HEK293 (cell line): Measurements from ENCODE around the gene MYT1.

ENCODE experiments used
- CTCF ChIA-PET: fragments of 350-600 bp; formaldehyde crosslinking; extraction: SDS; loops from one replicate; lab custom pipeline; 2021; ENCODE audit warnings: antibody characterized with exemption; lab: Yijun Ruan, JAX
- POLR2A ChIA-PET: fragments of 300-600 bp; formaldehyde crosslinking; extraction: SDS; loops from one replicate; lab custom pipeline; 2020; ENCODE audit warnings: antibody characterized with exemption, inconsistent platforms; lab: Yijun Ruan, JAX
- H3K27ac ChIP-seq: fragments of 200-500 bp; sonication (Bioruptor generic); 2 replicates; pipeline ENCODE4 v1.5.1; 2014; ENCODE audit warnings: low read depth, low read length, control low read depth, inconsistent platforms; ENCODE audit errors: extremely low read depth
- H3K36me3 ChIP-seq, 2 experiments: fragments of 200-500 bp in 1 of 2; sonication (Bioruptor generic) in 1 of 2; 1 replicate in 1 of 2; 2 replicates in 1 of 2; pipeline ENCODE4 v1.5.1; 2014 to 2017; ENCODE audit warnings: inconsistent platforms in 2 of 2, low read length in 2 of 2; ENCODE audit not compliant: control insufficient read depth in 2 of 2, insufficient read depth in 1 of 2
- H3K4me1 ChIP-seq: fragments of 200-500 bp; sonication (Bioruptor generic); 2 replicates; pipeline ENCODE4 v1.5.1; 2014; ENCODE audit warnings: mild to moderate bottlenecking, low read length, inconsistent platforms; ENCODE audit not compliant: control insufficient read depth, insufficient read depth
- H3K4me3 ChIP-seq: 2 replicates; pipeline ENCODE4 v1.5.1; 2011; ENCODE audit warnings: low read depth, mild to moderate bottlenecking, control low read depth, low read length, moderate library complexity
- H3K9me3 ChIP-seq: fragments of 200-500 bp; sonication (Bioruptor generic); 2 replicates; pipeline ENCODE4 v1.5.1; 2014; ENCODE audit warnings: low read depth, low read length, inconsistent platforms; ENCODE audit not compliant: control insufficient read depth, insufficient read depth
- BCL11B ChIP-seq: fragments of 450-650 bp; formaldehyde crosslinking; IDR thresholded peaks from 2 replicates; pipeline ENCODE4 v1.5.1; 2016; ENCODE audit warnings: low read depth, missing biosample characterization, missing genetic modification characterization
- EGR2 ChIP-seq: fragments of 450-650 bp; formaldehyde crosslinking; IDR thresholded peaks from 2 replicates; pipeline ENCODE4 v1.5.1; 2016; ENCODE audit warnings: low read depth, missing biosample characterization, missing genetic modification characterization
- FEZF1 ChIP-seq: fragments of 450-650 bp; formaldehyde crosslinking; IDR thresholded peaks from 2 replicates; pipeline ENCODE4 v1.5.1; 2016; ENCODE audit warnings: missing biosample characterization, missing genetic modification characterization
- GLIS2 ChIP-seq: fragments of 450-650 bp; formaldehyde crosslinking; IDR thresholded peaks from 2 replicates; pipeline ENCODE4 v1.5.1; 2016; ENCODE audit warnings: missing biosample characterization, missing genetic modification characterization
- SALL2 ChIP-seq: fragments of 450-650 bp; formaldehyde crosslinking; IDR thresholded peaks from 2 replicates; pipeline ENCODE4 v1.5.0; 2017; ENCODE audit warnings: missing biosample characterization, mild to moderate bottlenecking, missing genetic modification characterization, borderline replicate concordance
- SCRT1 ChIP-seq: fragments of 450-650 bp; formaldehyde crosslinking; IDR thresholded peaks from 2 replicates; pipeline ENCODE4 v1.5.1; 2016; ENCODE audit warnings: missing biosample characterization, missing genetic modification characterization, borderline replicate concordance
- ZBTB48 ChIP-seq: fragments of 450-650 bp; formaldehyde crosslinking; IDR thresholded peaks from 2 replicates; pipeline ENCODE4 v1.5.1; 2016; ENCODE audit warnings: missing biosample characterization, missing genetic modification characterization
- ZFHX2 ChIP-seq: fragments of 450-650 bp; formaldehyde crosslinking; conservative IDR thresholded peaks from 2 replicates; pipeline ENCODE4 v1.5.1; 2016; ENCODE audit warnings: missing biosample characterization, missing genetic modification characterization
- ZNF2 ChIP-seq: fragments of 450-650 bp; formaldehyde crosslinking; IDR thresholded peaks from 2 replicates; pipeline ENCODE4 v1.5.1; 2016; ENCODE audit warnings: missing biosample characterization, missing genetic modification characterization
- ZNF239 ChIP-seq: fragments of 450-650 bp; formaldehyde crosslinking; IDR thresholded peaks from 2 replicates; pipeline ENCODE4 v1.5.1; 2016; ENCODE audit warnings: missing biosample characterization, missing genetic modification characterization
- ZNF266 ChIP-seq: fragments of 450-650 bp; formaldehyde crosslinking; IDR thresholded peaks from 2 replicates; pipeline ENCODE4 v1.5.1; 2016; ENCODE audit warnings: missing biosample characterization, missing genetic modification characterization, low read depth
- ZNF302 ChIP-seq: fragments of 450-650 bp; formaldehyde crosslinking; IDR thresholded peaks from 2 replicates; pipeline ENCODE4 v1.5.1; 2016; ENCODE audit warnings: missing biosample characterization, missing genetic modification characterization, low read depth
- ZNF335 ChIP-seq: fragments of 450-650 bp; formaldehyde crosslinking; conservative IDR thresholded peaks from 2 replicates; pipeline ENCODE4 v1.5.1; 2016; ENCODE audit warnings: missing biosample characterization, missing genetic modification characterization
- ZNF391 ChIP-seq: fragments of 450-650 bp; formaldehyde crosslinking; IDR thresholded peaks from 2 replicates; pipeline ENCODE4 v1.5.1; 2016; ENCODE audit warnings: low read depth, missing biosample characterization, missing genetic modification characterization, borderline replicate concordance
- ZNF449 ChIP-seq: fragments of 450-650 bp; formaldehyde crosslinking; IDR thresholded peaks from 2 replicates; pipeline ENCODE4 v1.5.1; 2017; ENCODE audit warnings: missing biosample characterization, mild to moderate bottlenecking, missing genetic modification characterization, moderate library complexity
- ZNF585B ChIP-seq: fragments of 450-650 bp; formaldehyde crosslinking; IDR thresholded peaks from 2 replicates; pipeline ENCODE4 v1.5.1; 2016; ENCODE audit warnings: missing biosample characterization, missing genetic modification characterization
- ZNF600 ChIP-seq: fragments of 450-650 bp; formaldehyde crosslinking; IDR thresholded peaks from 2 replicates; pipeline ENCODE4 v1.5.1; 2016; ENCODE audit warnings: missing biosample characterization, missing genetic modification characterization
- ZSCAN30 ChIP-seq: fragments of 450-650 bp; IDR thresholded peaks from 2 replicates; pipeline ENCODE4 v1.5.1; 2018; ENCODE audit warnings: missing biosample characterization, mild to moderate bottlenecking, missing genetic modification characterization, moderate library complexity

MYT1 gene

GRCh38 chr20:64256282-64256935 lies 92.2 kb downstream of the MYT1 start:
- POLR2A ChIA-PET, result interaction anchor here (0.8 to 1.1 kb wide), 2 partner anchors 16 to 33 kb away, joined by 3 to 4 read pairs; no protein-coding TSS in a partner anchor
- Histone ChIP-seq H3K9me3 (no peaks in the 10 kb centered on the region), H3K4me1 (no peaks in the 10 kb centered on the region), H3K27ac (peak overlapping the region; percentile 50; the same call in 1 of the 2 replicates), H3K36me3 (no peaks in the 10 kb centered on the region; a peak in 1 of 3 replicates), H3K4me3 (peak overlapping the region; percentile 73)
- TF ChIP-seq ZNF585B, result no peak
- no peak for TF ChIP-seq FEZF1 (tag by site-specific recombination)
- TF ChIP-seq ZNF266 (tag by site-specific recombination), result no peak
- TF ChIP-seq ZNF335 (tag by site-specific recombination), result peak; percentile 47
- TF ChIP-seq ZNF449 (tag by site-specific recombination), result 0 out of 2 replicates have a peak, but pooled peaks have one; percentile 35
- CTCF ChIA-PET, result interaction anchor here (0.7 to 1.1 kb wide), 3 partner anchors 9 to 29 kb away, joined by 3 read pairs; no protein-coding TSS in a partner anchor

GRCh38 chr20:64257107-64257757 lies 93.0 kb downstream of the MYT1 start:
- H3K9me3 ChIP-seq, result no peaks in the 10 kb centered on the region
- H3K4me3 ChIP-seq, result no peak overlapping the region
- no peak for TF ChIP-seq ZNF2 (tag by site-specific recombination)
- 0 out of 2 replicates have a peak, but pooled peaks have one; percentile 10 for TF ChIP-seq SCRT1 (tag by site-specific recombination)
- TF ChIP-seq ZNF600 (tag by site-specific recombination), result peak; percentile 70
- no peak overlapping the region for H3K27ac ChIP-seq
- H3K4me1 ChIP-seq, result no peaks in the 10 kb centered on the region
- ChIA-PET CTCF (interaction anchor here (0.6 to 0.9 kb wide), 3 partner anchors 17 to 35 kb away, joined by 3 read pairs; no protein-coding TSS in a partner anchor), POLR2A (no interaction called here)
- peaks cover 0 to under 1% of the 10 kb centered on the region in 2 experiments; a peak in 2 of 3 replicates for H3K36me3 ChIP-seq

GRCh38 chr20:64258071-64258823 lies 94.0 kb downstream of the MYT1 start:
- Histone ChIP-seq H3K4me3 (no peak overlapping the region), H3K27ac (no peak overlapping the region), H3K9me3 (no peaks in the 10 kb centered on the region), H3K4me1 (no peaks in the 10 kb centered on the region), H3K36me3 (peaks cover 0 to 11% of the 10 kb centered on the region in 2 experiments; a peak in 2 of 3 replicates)
- POLR2A ChIA-PET, result no interaction called here
- TF ChIP-seq BCL11B (tag by site-specific recombination) (no peak), ZFHX2 (tag by site-specific recombination) (peak; percentile 53), ZSCAN30 (no peak), SALL2 (no peak), ZNF239 (no peak), EGR2 (0 out of 2 replicates have a peak, but pooled peaks have one; percentile 23), ZNF391 (tag by site-specific recombination) (no peak), ZBTB48 (tag by site-specific recombination) (no peak), ZNF302 (no peak), GLIS2 (tag by site-specific recombination) (no peak)
- CTCF ChIA-PET, result interaction anchor here (0.6 kb wide), 1 partner anchor 36 kb away, joined by 3 read pairs; no protein-coding TSS in a partner anchor
